ENCODE results near the gene PTPN3. TPM values are rescaled to one million over a fixed set of nuclear protein-coding genes. Genes with fewer than 3 reads are reported as not detected.

Gene PTPN3
- polyA plus RNA-seq, 1 donor (not counting 4 experiments of a cell fraction or from before 2014, with no cell fraction given), result 19.9 TPM

GRCh38 chr9:109382585-109382984, 115.5 kb downstream of the PTPN3 start:
- TF ChIP-seq CTCF (optimal IDR thresholded peaks at IDR 0.05 in 1 of 3, IDR thresholded peaks at IDR 0.05 in 1 of 3, conservative IDR thresholded peaks at IDR 0.05 in 1 of 3; ENCODE audit: extremely low read depth in 1 of 3, insufficient read depth in 2 of 3, low read length in 3 of 3), result no peak
- TF ChIP-seq EZH2 (IDR thresholded peaks at IDR 0.05; ENCODE audit: low read length), result no peak
- no peak overlapping the region for H2AFZ ChIP-seq (ENCODE audit: control insufficient read depth, low read length)
- H4K20me1 ChIP-seq (ENCODE audit: control insufficient read depth, extremely low read depth, insufficient read depth, low read length), result no peaks in the 10 kb centered on the region
- H3K9ac ChIP-seq (ENCODE audit: control insufficient read depth, extremely low read depth, insufficient read depth, low read length), result no peak overlapping the region
- no peaks in the 10 kb centered on the region for H3K27me3 ChIP-seq (ENCODE audit: control insufficient read depth, extremely low read depth, insufficient read depth, low read length)
- no peaks in the 10 kb centered on the region for H3K79me2 ChIP-seq (ENCODE audit: control insufficient read depth, insufficient read depth, low read length)
- H3K36me3 ChIP-seq (ENCODE audit: control insufficient read depth in 2 of 2, extremely low read depth in 1 of 2, insufficient read depth in 2 of 2, low read length in 2 of 2), result peaks cover 46 to 56% of the 10 kb centered on the region in 2 experiments
- no peak for DNase-seq (ENCODE audit: low read depth, low spot score)
- no peak for FAIRE-seq
- H3K27ac ChIP-seq (ENCODE audit: control insufficient read depth, insufficient read depth, low read length), result no peak overlapping the region
- no peak overlapping the region for H3K4me3 ChIP-seq (ENCODE audit: control insufficient read depth in 2 of 3, extremely low read depth in 1 of 3, insufficient read depth in 2 of 3, low read depth in 1 of 3, low read length in 3 of 3)
- no peaks in the 10 kb centered on the region for H3K4me1 ChIP-seq (ENCODE audit: control insufficient read depth, extremely low read depth, insufficient read depth, low read length)
- no peak overlapping the region for H3K4me2 ChIP-seq (ENCODE audit: control insufficient read depth, extremely low read depth, insufficient read depth, low read depth, low read length)
- dilution Hi-C loops (cut with MboI; ENCODE audit: extremely low pct_ligation_motif_present, low sequenced_read_pairs), result no loop called here
- no peaks in the 10 kb centered on the region for H3K9me3 ChIP-seq (ENCODE audit: control insufficient read depth, low read depth, low read length)
- H3K9me1 ChIP-seq (ENCODE audit: control insufficient read depth, extremely low read depth, insufficient read depth, low read length), result no peaks in the 10 kb centered on the region

- Histone ChIP-seq H2AFZ (ENCODE audit: control insufficient read depth, low read length) (no peak overlapping the region), H3K9ac (ENCODE audit: control insufficient read depth, extremely low read depth, insufficient read depth, low read length) (no peak overlapping the region), H3K27me3 (ENCODE audit: control insufficient read depth, extremely low read depth, insufficient read depth, low read length) (no peaks in the 10 kb centered on the region), H3K79me2 (ENCODE audit: control insufficient read depth, insufficient read depth, low read length) (no peaks in the 10 kb centered on the region), H3K4me1 (ENCODE audit: control insufficient read depth, extremely low read depth, insufficient read depth, low read length) (no peaks in the 10 kb centered on the region), H3K9me3 (ENCODE audit: control insufficient read depth, low read depth, low read length) (no peaks in the 10 kb centered on the region), H3K4me2 (ENCODE audit: control insufficient read depth, extremely low read depth, insufficient read depth, low read depth, low read length) (no peak overlapping the region), H3K9me1 (ENCODE audit: control insufficient read depth, extremely low read depth, insufficient read depth, low read length) (no peaks in the 10 kb centered on the region), H4K20me1 (ENCODE audit: control insufficient read depth, extremely low read depth, insufficient read depth, low read length) (no peaks in the 10 kb centered on the region), H3K27ac (ENCODE audit: control insufficient read depth, insufficient read depth, low read length) (no peak overlapping the region), H3K36me3 (ENCODE audit: control insufficient read depth in 2 of 2, extremely low read depth in 1 of 2, insufficient read depth in 2 of 2, low read length in 2 of 2) (peaks cover 43 to 53% of the 10 kb centered on the region in 2 experiments), H3K4me3 (ENCODE audit: control insufficient read depth in 2 of 3, extremely low read depth in 1 of 3, insufficient read depth in 2 of 3, low read depth in 1 of 3, low read length in 3 of 3) (no peak overlapping the region)
- FAIRE-seq, result no peak
- dilution Hi-C loops (cut with MboI; ENCODE audit: extremely low pct_ligation_motif_present, low sequenced_read_pairs), result no loop called here
- DNase-seq (ENCODE audit: low read depth, low spot score), result no peak
- TF ChIP-seq EZH2 (IDR thresholded peaks at IDR 0.05; ENCODE audit: low read length), result no peak
- TF ChIP-seq CTCF (optimal IDR thresholded peaks at IDR 0.05 in 1 of 3, IDR thresholded peaks at IDR 0.05 in 1 of 3, conservative IDR thresholded peaks at IDR 0.05 in 1 of 3; ENCODE audit: extremely low read depth in 1 of 3, insufficient read depth in 2 of 3, low read length in 3 of 3), result no peak
Observed at GRCh38 chr9:109382182-109382581, 115.9 kb downstream of the PTPN3 start.
